Measurements from ENCODE around the gene REC114.
"Not testable (repeated sequence)": the region's sequence is repeated elsewhere in the genome, so short reads cannot be mapped to it uniquely, and the experiment has no call there.

REC114 gene

GRCh38 chr15:73433873-73434272 lies 9.1 kb upstream of the REC114 start:
- Mint-ChIP-seq H3K27me3 (ENCODE audit: low read depth) (peaks cover 24% of the 10 kb centered on the region), H3K36me3 (ENCODE audit: low read depth) (no peaks in the 10 kb centered on the region), H3K4me1 (no peaks in the 10 kb centered on the region), H3K9me3 (no peaks in the 10 kb centered on the region), H3K4me3 (no peak overlapping the region), H3K27ac (no peak overlapping the region)
- TF ChIP-seq CTCF (IDR thresholded peaks at IDR 0.05; ENCODE audit: unreplicated experiment in 3 of 3): no peak

- Mint-ChIP-seq H3K4me1 (no peaks in the 10 kb centered on the region), H3K27me3 (ENCODE audit: low read depth) (peaks cover 20% of the 10 kb centered on the region), H3K36me3 (ENCODE audit: low read depth) (no peaks in the 10 kb centered on the region), H3K27ac (no peak overlapping the region), H3K9me3 (no peaks in the 10 kb centered on the region), H3K4me3 (no peak overlapping the region)
- TF ChIP-seq CTCF (IDR thresholded peaks at IDR 0.05; ENCODE audit: unreplicated experiment in 3 of 3): no peak
These were observed 6.4 kb upstream of the REC114 start for GRCh38 chr15:73436613-73437012.

DNA sequence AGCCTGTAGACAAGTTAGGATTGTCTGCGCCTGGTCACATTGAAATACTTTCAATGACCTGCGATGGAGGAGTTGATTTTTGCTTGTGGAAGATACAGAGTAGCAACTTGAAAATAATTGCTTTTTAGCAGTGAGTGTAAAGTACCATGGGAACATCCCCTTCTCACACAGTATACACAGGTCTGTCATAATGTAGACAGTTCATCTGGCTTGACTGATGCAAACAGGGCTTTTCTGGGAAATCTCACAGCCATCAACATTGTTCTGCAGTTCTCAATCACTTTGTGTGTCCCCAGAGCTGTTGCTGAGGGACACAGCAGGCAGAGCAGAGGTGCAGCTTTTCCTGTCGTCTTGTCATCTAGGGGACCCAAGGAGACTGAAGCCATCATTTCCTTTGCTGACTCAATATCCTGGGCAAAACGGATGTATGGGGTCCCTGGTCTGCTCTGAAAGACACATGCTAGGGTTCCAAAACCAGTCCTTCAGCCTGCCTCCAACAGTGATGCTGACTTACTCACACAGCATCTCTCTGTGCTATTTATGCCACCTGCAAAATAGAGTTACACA lies 5.3 kb upstream of the REC114 start:
- no peak overlapping the region for H3K27ac Mint-ChIP-seq
- H3K4me1 Mint-ChIP-seq: no peaks in the 10 kb centered on the region
- no peak overlapping the region for H3K4me3 Mint-ChIP-seq
- peaks cover 16% of the 10 kb centered on the region for H3K27me3 Mint-ChIP-seq (ENCODE audit: low read depth)
- no peaks in the 10 kb centered on the region for H3K36me3 Mint-ChIP-seq (ENCODE audit: low read depth)
- TF ChIP-seq CTCF (IDR thresholded peaks at IDR 0.05; ENCODE audit: unreplicated experiment in 3 of 3): no peak
- H3K9me3 Mint-ChIP-seq: no peaks in the 10 kb centered on the region

DNA sequence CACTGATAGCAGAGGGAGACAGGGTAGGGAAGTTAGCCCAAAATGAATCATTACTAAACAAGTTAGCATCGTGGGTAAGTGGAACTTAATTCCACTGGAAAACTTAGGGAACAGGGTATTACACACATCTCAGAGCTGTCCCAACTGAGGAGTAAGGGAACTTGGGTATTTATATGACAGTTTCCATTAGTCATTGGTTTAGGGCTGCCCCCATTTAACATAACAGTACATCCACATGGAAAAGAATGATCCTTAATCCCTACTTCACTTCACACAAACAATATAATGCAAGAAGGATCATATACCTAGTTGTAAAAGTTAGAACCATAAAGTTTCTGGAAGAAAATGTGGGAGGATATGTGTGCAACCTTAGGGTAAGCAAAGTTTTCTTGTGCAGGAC lies 4.3 kb upstream of the REC114 start:
- Mint-ChIP-seq H3K27ac (no peak overlapping the region), H3K4me3 (no peak overlapping the region), H3K27me3 (ENCODE audit: low read depth) (peaks cover 13% of the 10 kb centered on the region), H3K9me3 (no peaks in the 10 kb centered on the region), H3K36me3 (ENCODE audit: low read depth) (no peaks in the 10 kb centered on the region), H3K4me1 (no peaks in the 10 kb centered on the region)
- no peak for TF ChIP-seq CTCF (IDR thresholded peaks at IDR 0.05; ENCODE audit: unreplicated experiment in 3 of 3)

GRCh38 chr15:73440571-73440970 lies 2.4 kb upstream of the REC114 start:
- H3K36me3 Mint-ChIP-seq (ENCODE audit: low read depth): no peaks in the 10 kb centered on the region
- no peaks in the 10 kb centered on the region for H3K4me1 Mint-ChIP-seq
- H3K27me3 Mint-ChIP-seq (ENCODE audit: low read depth): peaks cover 13% of the 10 kb centered on the region
- no peak overlapping the region for H3K4me3 Mint-ChIP-seq
- TF ChIP-seq CTCF (IDR thresholded peaks at IDR 0.05; ENCODE audit: unreplicated experiment in 3 of 3): no peak
- no peaks in the 10 kb centered on the region for H3K9me3 Mint-ChIP-seq
- H3K27ac Mint-ChIP-seq: no peak overlapping the region

DNA sequence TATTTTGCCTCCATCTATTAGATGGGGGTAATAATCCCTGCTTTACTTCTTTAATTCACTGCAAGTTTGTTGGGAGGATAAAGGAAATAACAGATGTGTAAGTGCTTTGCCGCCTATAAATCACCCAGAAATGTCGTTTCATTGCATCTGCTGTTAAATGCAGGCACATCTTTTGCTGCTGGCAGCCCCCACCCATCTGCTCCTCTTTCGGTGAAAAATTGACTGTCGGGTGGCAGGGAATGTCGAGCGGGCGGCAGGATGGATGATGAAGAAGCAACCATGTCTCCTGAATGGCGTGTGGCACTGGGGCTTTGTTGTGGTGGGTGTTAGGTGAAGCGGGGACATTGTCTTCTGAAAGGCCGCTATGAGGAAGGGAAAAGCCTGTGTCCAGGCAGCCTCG lies 543 bp upstream of the REC114 start:
- no peak for TF ChIP-seq CTCF (IDR thresholded peaks at IDR 0.05; ENCODE audit: unreplicated experiment in 3 of 3)
- Mint-ChIP-seq H3K4me3 (no peak overlapping the region), H3K27ac (no peak overlapping the region), H3K27me3 (ENCODE audit: low read depth) (peaks cover 17% of the 10 kb centered on the region), H3K4me1 (no peaks in the 10 kb centered on the region), H3K36me3 (ENCODE audit: low read depth) (no peaks in the 10 kb centered on the region), H3K9me3 (peaks cover 6% of the 10 kb centered on the region)

DNA sequence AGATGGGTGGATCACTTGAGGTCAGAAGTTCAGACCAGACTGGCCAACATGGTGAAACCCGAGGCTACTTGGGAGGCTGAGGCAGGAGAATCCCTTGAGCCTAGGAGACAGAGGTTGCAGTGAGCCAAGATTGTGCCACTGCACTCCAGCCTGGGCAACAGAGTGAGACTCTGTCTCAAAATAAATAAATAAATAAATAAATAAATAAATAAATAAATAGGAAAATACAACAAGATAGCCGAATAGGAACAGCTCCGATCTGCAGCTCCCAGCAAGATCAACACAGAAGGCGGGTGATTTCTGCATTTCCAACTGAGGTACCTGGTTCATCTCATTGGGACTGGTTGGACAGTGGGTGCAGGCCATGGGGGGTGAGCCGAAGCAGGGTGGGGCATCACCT lies 4.5 kb downstream of the REC114 start:
- peaks cover 32% of the 10 kb centered on the region for H3K9me3 Mint-ChIP-seq
- H3K4me3 Mint-ChIP-seq; H3K27me3 Mint-ChIP-seq (ENCODE audit: low read depth); H3K4me1 Mint-ChIP-seq; H3K27ac Mint-ChIP-seq; H3K36me3 Mint-ChIP-seq (ENCODE audit: low read depth): not testable (repeated sequence)

DNA sequence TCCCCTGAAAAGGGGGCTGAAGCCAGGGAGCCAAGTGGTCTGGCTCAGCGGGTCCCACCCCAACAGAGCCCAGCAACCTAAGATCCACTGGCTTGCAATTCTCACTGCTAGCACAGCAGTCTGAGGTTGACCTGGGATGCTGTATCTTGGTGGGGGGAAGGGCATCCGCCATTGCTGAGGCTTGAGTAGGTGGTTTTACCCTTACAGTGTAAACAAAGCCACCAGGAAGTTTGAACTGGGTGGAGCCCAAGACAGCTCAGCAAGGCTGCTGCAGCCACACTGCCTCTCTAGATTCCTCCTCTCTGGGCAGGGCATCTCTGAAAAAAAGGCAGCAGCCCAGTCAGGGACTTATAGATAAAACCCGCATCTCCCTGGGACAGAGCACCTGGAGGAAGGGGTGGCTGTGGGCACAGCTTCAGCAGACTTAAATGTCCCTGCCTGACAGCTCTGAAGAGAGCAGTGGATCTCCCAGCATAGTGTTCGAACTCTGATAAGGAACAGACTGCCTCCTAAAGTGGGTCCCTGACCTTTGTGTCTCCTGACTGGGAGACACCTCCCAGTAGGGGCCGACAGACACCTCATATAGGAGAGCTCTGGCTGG lies 5.3 kb downstream of the REC114 start:
- H3K27me3 Mint-ChIP-seq (ENCODE audit: low read depth); H3K4me3 Mint-ChIP-seq; H3K4me1 Mint-ChIP-seq; H3K27ac Mint-ChIP-seq; H3K36me3 Mint-ChIP-seq (ENCODE audit: low read depth): not testable (repeated sequence)
- H3K9me3 Mint-ChIP-seq: peaks cover 32% of the 10 kb centered on the region

- H3K27me3 Mint-ChIP-seq (ENCODE audit: low read depth); H3K4me3 Mint-ChIP-seq; H3K27ac Mint-ChIP-seq; H3K4me1 Mint-ChIP-seq; H3K36me3 Mint-ChIP-seq (ENCODE audit: low read depth): not testable (repeated sequence)
- peaks cover 35% of the 10 kb centered on the region for H3K9me3 Mint-ChIP-seq
These were observed 7.0 kb downstream of the REC114 start for GRCh38 chr15:73449980-73450379.

Measured in nephron (organoid).